ENCODE results near the gene NTN1.
A peak's percentile ranks its signal among the peaks of the same experiment; 100 is the strongest.

NTN1 gene

GRCh38 chr17:9200699-9201359 lies 179.5 kb downstream of the NTN1 start:
- DNase-seq, result no peak

DNA sequence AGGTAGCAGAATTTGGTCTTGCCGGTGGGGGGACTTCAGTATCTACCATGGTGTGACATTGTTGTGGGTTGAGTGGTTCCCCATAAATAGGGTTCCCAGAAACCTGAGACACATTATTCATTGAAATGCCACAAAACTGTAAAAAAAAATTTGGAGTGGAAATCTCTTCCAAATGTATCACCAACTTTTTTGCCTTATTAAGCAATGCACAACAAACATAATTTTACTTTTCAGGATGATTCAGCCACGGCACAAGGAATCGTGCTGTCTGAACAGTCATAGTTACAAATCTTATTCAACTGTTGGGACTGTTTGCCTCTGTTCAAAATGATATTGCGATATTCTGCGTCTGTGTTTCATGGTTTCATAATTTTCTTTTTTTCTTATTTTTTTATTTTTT lies 181.2 kb downstream of the NTN1 start:
- DNase-seq, result peak; percentile 39

DNA sequence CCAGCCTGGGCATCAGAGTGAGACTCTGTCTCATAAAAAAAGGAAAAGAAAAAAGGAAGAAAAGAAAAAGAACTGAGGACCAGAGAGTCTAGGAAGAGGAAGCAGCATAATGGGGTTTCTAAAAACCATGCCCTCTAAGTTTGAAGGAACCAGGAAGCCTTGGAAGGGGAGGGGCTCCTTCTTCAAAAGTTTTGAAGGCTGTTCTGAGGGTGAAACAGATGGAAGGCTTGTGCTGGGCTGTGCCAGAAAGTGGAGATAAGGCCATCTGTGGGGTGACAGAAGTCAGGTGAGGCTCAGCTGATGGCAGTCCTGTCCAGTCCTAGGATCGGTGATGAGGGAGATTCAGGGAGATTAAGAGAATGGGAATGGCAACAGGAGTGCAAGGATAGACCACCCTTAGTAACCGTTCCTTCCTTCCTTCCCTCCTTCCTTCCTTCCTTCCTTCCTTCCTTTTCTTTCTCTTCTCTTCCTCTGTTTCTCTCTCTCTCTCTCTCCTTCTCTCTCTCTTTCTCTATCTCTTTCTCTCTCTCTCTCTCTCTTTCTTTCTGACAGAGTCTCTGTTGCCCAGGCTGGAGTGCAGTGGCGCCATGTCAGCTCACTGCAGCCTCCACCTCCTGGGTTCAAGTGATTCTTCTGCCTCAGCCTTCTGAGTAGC lies 182.6 kb downstream of the NTN1 start:
- no peak for DNase-seq

- no peak for DNase-seq
Measured at GRCh38 chr17:9204637-9205329, 183.5 kb downstream of the NTN1 start.

DNA sequence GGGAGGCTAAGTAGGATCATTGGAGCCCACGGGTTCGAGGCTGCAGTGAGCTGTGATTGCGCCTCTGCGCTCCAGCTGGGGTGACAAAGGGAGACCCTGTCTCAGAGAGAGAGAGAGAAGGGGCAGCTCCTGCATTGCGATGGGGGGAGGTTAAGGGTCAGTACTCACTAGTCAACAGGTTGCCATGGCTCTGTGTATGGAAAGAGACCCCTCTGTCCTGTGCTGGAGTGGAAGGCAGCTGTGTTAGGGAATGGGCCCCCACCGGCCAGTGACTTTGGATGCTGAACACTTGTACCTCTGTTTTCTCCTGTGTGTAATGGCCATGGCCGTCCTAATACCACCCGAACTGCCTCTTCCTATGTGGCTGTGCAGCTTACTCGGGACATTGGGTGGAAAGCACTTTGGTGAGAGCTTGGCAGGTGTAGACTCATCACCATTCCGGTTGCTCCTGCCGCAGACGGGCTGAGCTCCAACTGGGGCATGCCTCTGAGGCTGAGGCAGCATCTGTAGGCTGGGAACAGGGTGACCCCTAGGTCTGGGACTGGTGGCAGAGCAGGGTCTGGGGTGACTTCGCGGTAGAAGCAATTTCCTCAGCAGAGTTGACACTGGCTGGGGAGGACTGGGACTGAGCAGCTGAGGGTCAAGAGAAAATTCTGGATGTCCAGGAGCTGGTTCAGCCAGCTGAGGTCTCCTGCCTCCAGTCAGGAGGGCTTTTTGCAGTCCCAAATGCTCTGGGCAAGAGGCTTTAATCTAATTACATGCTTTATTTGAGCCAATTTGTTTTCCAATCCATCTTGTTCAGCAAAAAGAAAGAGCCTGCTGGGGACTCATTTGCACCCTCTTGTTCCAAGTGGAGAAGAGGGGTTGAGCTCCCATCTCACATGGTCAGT lies 184.5 kb downstream of the NTN1 start:
- no peak for DNase-seq

DNA sequence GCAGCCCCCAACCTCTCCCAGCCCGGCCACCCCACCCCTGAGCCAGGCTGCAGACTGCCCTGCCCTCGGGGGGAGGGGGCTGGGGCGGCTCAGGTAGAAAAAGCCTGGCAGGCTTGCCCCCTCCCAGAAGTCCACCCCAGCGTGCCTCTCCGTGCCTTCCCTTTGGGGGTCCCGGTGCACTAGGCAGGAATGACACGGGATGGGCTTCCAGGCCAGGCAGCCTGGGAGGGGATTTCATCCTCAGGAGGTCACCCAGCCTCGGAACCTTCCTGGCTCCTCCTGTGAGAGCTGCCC lies 185.0 kb downstream of the NTN1 start:
- DNase-seq, result no peak

DNA sequence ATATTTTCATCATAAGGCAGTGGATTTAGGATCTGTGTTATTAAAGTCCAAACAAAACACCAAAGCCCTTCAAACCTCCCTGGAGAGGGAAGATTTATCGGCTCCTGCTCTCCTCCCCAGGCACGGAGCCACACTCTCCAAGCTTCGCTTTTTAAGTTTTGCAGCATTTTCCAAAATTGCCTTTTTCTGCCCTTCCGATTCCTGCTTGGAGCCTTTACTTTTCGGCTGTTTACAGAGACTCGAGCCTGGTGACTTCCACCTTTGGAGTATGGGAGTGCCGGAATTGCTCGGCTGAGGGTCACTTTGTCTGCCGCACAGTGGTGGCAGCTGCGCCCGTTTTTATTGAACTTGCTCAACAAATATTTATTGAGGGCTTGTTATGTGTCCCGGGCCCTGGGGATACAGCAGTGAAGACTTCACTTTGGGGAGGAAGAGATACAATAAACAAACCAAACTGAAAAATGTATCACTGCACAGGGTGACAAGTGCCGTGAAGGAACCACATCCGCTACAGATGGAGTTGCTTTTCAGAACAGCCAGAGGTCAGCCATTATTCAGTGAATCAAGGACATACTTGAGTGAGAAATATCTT lies 185.5 kb downstream of the NTN1 start:
- DNase-seq, result no peak

DNA sequence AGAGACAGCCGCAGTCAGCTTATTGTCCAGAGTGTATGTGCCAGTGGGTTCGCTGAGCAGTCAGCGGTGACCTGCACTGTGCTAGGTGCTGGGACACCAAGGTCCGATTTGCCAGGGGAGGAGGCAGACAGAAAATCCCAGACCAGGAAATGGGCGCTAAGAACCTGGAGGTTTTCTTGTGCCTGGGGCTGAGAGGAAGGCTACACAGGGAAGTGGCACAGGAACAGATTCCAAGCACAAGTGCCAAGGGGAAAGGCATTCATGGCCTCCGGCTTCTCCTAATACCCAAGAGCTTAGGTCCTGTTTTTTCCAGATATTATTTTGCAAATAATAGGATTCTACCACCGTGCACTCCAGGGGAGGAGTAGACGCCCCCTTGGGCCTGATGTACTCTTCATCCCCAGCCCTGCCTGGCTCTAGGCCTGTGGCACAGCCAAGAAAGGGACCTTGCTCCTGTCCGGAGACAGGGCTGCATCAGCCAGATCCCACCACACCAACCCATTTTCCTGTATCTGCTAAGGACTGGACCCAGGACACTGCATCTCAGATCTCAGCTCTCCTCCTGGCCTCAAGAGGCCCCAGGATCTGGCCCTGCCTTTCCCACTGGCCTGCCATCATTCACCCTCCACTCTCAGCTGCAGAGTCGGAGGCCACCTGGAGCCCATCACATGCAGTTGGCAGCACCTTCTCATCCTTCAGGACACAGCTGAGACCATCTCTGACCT lies 187.2 kb downstream of the NTN1 start:
- DNase-seq, result no peak

DNA sequence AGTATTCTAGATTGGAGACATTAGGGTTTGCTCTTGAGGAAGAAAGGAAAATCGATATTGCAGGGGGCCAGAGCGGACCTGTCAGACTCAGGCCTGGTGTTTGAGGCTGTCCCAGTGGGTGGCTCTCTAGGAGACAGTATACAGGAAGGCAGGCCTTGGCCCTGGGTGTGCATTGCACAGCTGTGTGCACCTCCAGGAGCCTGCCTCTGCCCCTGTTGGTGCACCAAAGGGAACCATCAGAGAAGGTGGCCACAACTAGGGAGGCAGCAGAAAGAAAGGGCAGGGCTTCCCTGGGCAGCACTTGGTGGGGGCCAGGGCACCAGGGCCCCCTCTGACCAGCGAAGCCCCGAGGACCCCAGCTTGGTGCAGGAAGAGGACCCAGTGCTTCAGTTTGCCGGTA lies 188.0 kb downstream of the NTN1 start:
- no peak for DNase-seq

GRCh38 chr17:9209781-9210370 lies 188.6 kb downstream of the NTN1 start:
- DNase-seq, result no peak

DNA sequence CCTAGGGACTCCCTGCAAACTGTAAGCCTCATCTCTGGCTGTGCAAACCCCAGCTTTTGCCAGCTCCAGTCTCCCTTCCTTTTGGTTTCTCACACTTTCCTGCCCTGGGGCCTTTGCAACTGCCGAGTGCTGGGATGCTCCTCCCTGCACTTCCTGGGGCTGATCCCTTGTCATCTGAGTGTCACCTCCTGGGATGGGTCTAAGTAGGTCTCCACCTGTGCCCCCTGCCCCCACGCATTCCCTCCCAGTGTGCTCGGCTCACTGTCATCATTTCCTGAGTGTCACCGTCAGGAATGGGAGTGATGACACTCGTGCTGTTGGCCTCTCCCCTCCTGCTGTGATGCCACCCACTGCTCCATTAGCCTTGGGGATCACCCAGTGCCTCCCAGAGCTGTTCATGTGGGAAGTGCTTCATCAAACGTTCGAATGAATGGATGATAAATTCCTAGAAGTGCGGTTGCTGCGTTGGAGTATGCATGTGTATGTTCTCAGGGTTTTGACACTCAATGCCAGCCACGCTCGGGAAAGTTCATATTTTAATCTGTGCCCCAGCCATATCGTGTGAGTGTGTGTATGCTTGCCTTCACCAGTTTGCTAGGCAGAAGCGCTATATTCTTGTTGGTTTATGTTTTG lies 189.9 kb downstream of the NTN1 start:
- no peak for DNase-seq

- no peak for DNase-seq
Measured at GRCh38 chr17:9212376-9213302, 191.3 kb downstream of the NTN1 start.

DNA sequence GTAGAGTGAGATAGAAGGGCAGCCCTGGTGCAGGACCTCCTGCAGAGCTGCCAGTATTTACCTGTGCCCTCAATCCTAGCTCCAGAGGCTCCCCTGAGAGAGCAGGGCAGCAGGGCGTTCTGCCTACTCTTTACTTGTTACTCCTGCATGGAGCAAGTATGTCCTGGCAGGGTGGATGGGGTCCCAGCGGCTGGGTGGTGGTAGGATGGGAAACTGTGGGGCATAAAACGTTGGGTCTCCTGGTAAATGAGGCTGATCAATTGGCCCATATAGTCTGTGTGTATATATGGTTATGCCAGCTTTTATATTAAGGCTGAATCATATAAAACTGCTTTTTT lies 192.0 kb downstream of the NTN1 start:
- DNase-seq, result no peak

DNA sequence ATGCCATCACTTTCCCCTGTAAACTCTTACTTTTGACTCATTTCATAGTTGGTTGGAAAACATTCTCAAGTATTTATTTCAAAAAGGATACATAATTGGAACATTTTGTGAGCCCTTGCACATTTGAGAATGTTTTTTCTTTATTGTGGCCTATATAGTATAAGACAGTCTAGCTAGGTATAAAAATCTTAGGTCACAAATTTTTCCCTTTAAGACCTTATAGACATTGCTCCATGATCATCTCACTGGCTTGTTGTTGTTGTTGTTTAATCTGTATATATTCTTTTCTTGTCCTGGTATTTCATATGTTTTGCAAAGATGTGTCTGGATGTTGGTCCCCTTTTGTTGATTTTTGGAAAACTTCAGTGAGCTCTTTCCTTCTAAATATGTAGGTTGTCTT lies 194.2 kb downstream of the NTN1 start:
- no peak for DNase-seq

GRCh38 chr17:9217151-9218056 lies 196.1 kb downstream of the NTN1 start:
- DNase-seq, result peak; percentile 87

DNA sequence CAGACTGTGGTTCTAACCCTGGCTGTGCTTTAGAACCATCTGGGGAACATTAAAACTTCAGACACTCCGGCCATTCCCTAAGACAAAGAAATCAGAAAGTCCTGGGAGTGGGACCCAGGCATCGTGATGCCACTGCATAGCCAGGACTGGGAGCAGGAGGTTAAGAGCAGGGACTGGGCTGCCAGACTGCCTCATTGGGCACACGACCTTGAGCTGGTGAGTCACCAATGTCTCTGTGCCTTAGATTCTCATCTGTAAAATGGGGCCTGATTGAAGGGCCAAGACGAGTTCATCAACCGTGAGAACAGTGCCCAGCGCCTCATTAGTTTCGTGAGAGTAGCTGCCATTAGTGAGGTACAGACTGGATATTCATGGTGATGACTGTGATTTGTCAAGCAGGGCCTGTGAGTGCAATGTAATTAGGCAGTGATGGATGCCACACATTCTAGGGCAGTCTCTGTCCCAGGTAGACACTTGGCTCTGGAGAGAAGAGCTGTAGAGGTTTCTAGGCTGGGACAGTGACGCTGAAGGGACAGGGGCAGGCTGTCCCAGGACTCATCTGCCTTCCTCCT lies 196.8 kb downstream of the NTN1 start:
- no peak for DNase-seq

DNA sequence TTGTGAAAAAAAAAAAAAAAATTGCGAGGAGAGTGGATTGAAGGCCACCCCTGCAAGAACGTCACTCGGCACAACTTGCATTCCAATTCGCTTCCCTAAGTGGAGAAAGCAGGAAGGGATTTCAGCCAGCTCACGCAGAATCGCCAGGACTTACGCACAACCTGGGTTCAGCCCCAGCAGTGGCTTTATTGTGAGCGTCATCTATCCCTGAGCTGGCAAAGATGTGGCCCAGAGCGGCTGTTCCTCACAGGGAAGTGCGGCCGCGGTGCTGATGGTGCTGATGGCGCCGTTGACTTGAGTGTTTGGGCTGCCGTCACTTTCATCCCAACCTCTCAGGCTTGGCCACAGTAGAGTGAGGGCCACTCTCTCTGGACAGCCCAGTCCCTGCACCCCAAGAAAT lies 197.6 kb downstream of the NTN1 start:
- DNase-seq, result no peak

DNA sequence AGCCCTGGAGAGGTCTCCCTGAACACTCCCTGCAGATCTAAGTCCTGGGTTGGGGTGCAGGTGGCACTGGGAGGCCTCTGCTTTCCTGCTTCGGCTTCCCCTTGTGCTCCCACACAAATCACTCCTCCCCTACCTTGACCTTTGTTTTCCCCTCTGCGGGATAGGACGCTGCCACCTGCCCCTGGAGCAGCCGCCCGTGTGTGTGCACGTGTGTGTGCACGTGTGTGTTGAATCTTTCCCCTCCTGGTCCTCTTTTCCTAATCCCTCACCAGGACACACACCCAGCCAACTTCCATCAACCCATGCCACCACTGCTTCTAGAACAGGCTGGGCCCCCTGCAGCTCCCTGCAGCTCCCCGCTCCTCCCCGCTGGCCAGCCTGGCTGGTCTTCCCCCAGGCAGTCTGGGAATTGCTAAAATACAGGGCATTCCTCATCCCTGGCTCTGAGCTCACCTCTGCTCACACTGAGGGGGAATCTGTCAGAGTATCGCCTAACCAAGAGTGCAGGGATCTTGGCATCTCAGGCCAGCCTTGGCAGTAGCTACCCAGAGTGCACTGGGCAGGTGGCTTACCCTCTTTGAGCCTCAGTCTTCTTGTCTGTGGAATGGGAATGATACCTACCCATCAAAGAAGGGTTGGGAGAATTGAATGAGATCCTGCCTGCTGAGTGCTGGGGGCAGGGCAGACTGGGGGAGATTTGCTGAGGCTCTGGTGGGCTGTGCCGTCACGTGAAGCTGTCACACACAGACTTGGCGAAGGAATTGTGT lies 198.5 kb downstream of the NTN1 start:
- DNase-seq, result no peak

Measured in fibroblast of skin of scalp (primary cell).